Right lobe of liver (tissue), 6 donors: ENCODE measurements around the gene SUN3. TPM values are rescaled to one million over a fixed set of nuclear protein-coding genes. Genes with fewer than 3 reads are reported as not detected.
"Not testable (repeated sequence)": the region's sequence is repeated elsewhere in the genome, so short reads cannot be mapped to it uniquely, and the experiment has no call there.

Experiments
- ATAC-seq, 4 donors: fragments of 200-7000 bp; cut with Tn5 transposase; one replicate each; pipeline ENCODE4 v1.9.1; 2020; ENCODE audit warnings: mild to moderate bottlenecking in 4 of 4, moderate library complexity in 4 of 4
- DNase-seq, 3 donors: peaks; one replicate each; pipeline ENCODE4 v3.0.0-alpha.2; 2020
- H3K27ac ChIP-seq, 3 donors: fragments of 200-600 bp; one replicate each; pipeline ENCODE4 v1.8.0; 2022
- H3K27me3 ChIP-seq, 2 donors: fragments of 200-600 bp; one replicate each; pipeline ENCODE4 v1.8.0; 2022
- H3K36me3 ChIP-seq, 4 donors: fragments of 200-600 bp; sonication (generic) in 1 of 4; one replicate each; pipeline versions ENCODE4 v1.5.1 to v1.8.0; 2017 to 2022; ENCODE audit warnings: control low read depth in 1 of 4
- H3K4me1 ChIP-seq, 4 donors: fragments of 200-600 bp; sonication (generic) in 1 of 4; one replicate each; pipeline versions ENCODE4 v1.5.1 to v1.8.0; 2017 to 2022; ENCODE audit warnings: control low read depth in 1 of 4
- H3K4me3 ChIP-seq, 3 donors: fragments of 200-600 bp; one replicate each; pipeline ENCODE4 v1.8.0; 2022
- H3K9me3 ChIP-seq, 4 donors: fragments of 200-600 bp; sonication (generic) in 1 of 4; one replicate each; pipeline versions ENCODE4 v1.5.1 to v1.8.0; 2017 to 2022; ENCODE audit warnings: control low read depth in 1 of 4
- CTCF ChIP-seq, 4 donors: fragments of 200-600 bp in 3 of 4; fragments of 450-650 bp in 1 of 4; IDR thresholded peaks; one replicate each; pipeline versions ENCODE4 v1.5.1 to v1.8.0; 2016 to 2022; ENCODE audit warnings: antibody characterized with exemption in 4 of 4, mild to moderate bottlenecking in 2 of 4
- POLR2A ChIP-seq: fragments of 450-650 bp; IDR thresholded peaks from one replicate; pipeline ENCODE4 v1.6.1; 2017; ENCODE audit warnings: antibody characterized with exemption, mild to moderate bottlenecking
- WGBS: methylation state at CpG from one replicate; pipeline ENCODE4 v1.1.6; 2018; ENCODE audit warnings: low coverage, low lambda C conversion rate; ENCODE audit not compliant: insufficient coverage; ENCODE audit errors: missing lambda C conversion rate; 5-methylcytosine and 5-hydroxymethylcytosine counted together
- intact Hi-C, 2 donors: fragments of 100-400 bp; cut with DNase I; formaldehyde crosslinking; loops; one replicate each; pipeline versions ENCODE4 v1.11.2 to v1.14.1; 2022
- total RNA-seq, 6 experiments: library from RNA; depleted of rRNA in 2 of 6; stranded (reverse); fragments of >200 nt in 2 of 6; fragmentation: NEBNext Ultra II Directional in 3 of 6; extraction: Animal tissue kit (Norgen Biotek cat#: 25700) in 3 of 6; gene quantifications; one replicate each; pipeline versions ENCODE4 v1.1.0 to v1.2.4, GENCODE V29; 2016 to 2023
- donor health status: DM: no; HTN: yes; CAD: no.
- donor health status: DM: no; HTN: no; CAD: no.
- donor health status: DM: no; HTN: no; CAD: no.
- donor health status: DM: no; HTN: yes; CAD: no.
- donor health status: DM: no; HTN: yes; CAD: no.

The SUN3 gene
- total RNA-seq, 6 experiments from 2014 or later = not detected

DNA sequence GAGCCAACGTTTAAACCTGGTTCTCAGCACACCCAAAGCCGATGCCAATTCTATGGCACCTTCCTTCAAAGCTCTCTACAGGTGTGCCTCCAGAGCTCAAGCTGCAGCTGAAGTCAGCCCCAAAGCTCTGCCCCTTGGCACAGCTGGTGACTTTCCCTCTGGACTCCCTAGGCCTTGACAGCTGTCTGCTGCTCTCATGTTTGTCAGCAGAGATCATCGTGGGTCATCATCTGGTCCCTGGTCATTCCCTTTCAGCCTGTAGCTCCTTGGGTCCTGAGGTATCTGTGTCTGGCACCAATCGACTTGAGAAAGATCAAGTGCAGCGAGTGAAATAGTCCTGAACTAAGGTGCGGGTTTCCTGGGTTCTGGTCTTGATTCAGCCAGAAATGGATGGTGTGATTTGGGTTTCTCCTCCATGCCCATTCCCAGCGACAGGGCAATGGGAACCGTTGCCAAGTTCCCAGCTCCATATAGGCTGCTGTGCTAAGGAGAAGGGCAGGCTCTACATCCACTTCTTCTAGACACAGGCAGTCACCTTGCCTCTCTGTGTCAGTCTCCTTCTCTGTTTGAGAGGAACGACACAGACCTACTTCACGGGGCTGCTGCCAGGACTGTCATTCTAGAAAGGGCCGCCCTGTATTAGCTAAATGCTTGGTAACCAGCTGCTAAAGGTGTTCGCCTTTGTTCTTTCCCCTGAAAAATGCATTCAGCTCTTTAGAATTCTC lies 84.2 kb downstream of the SUN3 start:
- H3K9me3 ChIP-seq = no peaks in the 10 kb centered on the region
- no peak for DNase-seq
- intact Hi-C loops = loop anchor here in 1 of 2 donors (5.0 kb wide), 1 partner anchor 163 kb away; no protein-coding TSS in a partner anchor
- H3K27ac ChIP-seq = no peak overlapping the region
- no peak for ATAC-seq
- H3K27me3 ChIP-seq = no peaks in the 10 kb centered on the region
- 46% methylated on average over 5 of the region's 12 CpGs for WGBS
- H3K4me3 ChIP-seq = no peak overlapping the region
- no peaks in the 10 kb centered on the region for H3K4me1 ChIP-seq
- H3K36me3 ChIP-seq = no peaks in the 10 kb centered on the region
- TF ChIP-seq POLR2A (no peak), CTCF (IDR thresholded peaks at IDR 0.05) (no peak)

DNA sequence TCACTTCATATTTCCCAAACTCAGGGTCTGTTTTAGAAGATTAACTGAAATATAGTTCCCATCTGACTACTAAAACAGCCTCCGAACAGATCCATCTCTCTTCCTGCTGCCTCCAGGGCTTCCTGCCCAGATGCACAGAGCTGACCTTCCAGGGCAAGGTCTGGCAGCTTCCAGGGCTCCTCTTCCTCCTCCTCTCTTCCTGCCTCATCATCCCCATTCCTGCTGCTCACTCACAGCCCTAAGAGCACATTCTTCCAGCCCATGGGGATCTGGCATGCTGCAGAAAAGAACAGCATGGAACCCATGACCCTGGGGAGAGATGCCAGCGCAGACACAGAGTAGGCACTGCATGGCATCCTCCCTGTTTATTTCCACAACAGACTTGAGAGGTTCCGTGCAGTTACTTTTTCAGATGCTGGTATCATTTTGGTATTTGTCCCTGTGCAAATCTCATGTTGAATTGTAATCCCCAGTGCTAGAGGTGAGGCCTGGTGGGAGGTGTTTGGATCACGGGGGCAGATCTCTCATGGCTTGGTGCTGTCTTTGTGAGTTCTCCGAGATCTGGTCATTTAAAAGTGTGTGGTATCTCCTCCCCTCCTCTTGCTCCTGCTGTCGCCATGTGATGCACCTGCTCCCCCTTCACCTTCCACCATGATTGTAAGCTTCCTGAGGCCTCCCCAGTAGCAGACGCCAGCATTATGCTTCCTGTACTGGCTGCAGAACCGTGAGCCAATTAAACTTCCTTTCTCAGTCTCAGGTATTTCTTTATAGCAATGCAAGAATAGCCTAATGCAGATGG lies 85.0 kb downstream of the SUN3 start:
- TF ChIP-seq POLR2A = no peak
- no peak for TF ChIP-seq CTCF (IDR thresholded peaks at IDR 0.05)
- intact Hi-C loops = no loop called here
- no peaks in the 10 kb centered on the region for H3K27me3 ChIP-seq
- H3K36me3 ChIP-seq = no peaks in the 10 kb centered on the region
- no peaks in the 10 kb centered on the region for H3K4me1 ChIP-seq
- H3K4me3 ChIP-seq = no peak overlapping the region
- peak in 1 of 4 donors; percentile 5 for ATAC-seq
- DNase-seq = no peak
- whole genome bisulfite sequencing = 71% methylated on average over 7 of the region's 8 CpGs
- H3K9me3 ChIP-seq = no peaks in the 10 kb centered on the region
- no peak overlapping the region for H3K27ac ChIP-seq

GRCh38 chr7:47942651-47943050 lies 86.3 kb downstream of the SUN3 start:
- H3K27me3 ChIP-seq, H3K4me3 ChIP-seq, intact Hi-C loops, DNase-seq, H3K36me3 ChIP-seq, H3K27ac ChIP-seq, H3K4me1 ChIP-seq, ATAC-seq, H3K9me3 ChIP-seq: not testable (repeated sequence)
- WGBS = 92% methylated on average over 8 of the region's 10 CpGs

DNA sequence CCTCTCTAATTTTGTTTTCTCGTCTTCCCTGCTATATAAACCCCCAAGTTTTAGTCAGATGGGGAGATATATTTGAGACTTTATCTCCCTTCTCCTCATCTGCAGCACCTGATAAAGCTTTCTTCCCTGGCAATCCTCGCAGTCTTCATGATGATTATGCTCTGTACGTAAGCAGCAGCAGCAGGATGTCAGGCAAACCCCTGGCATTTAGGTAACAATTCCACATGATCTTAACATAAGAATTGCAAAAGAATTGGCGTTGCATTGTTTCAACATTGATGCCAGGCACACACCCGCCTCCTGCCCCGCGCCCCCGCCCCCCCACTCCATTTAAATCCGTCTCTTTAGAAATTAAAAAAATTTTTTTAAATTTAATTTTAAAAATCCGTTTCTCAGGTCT lies 86.8 kb downstream of the SUN3 start:
- intact Hi-C loops = no loop called here
- no peak for ATAC-seq
- peak overlapping the region in 1 of 3 donors; percentile 25 for H3K27ac ChIP-seq
- H3K36me3 ChIP-seq = no peaks in the 10 kb centered on the region
- no peaks in the 10 kb centered on the region for H3K27me3 ChIP-seq
- WGBS = 68% methylated on average over 10 of the region's 10 CpGs
- no peaks in the 10 kb centered on the region for H3K9me3 ChIP-seq
- no peak for DNase-seq
- no peak for TF ChIP-seq POLR2A
- TF ChIP-seq CTCF (IDR thresholded peaks at IDR 0.05) = no peak
- no peaks in the 10 kb centered on the region for H3K4me1 ChIP-seq
- no peak overlapping the region for H3K4me3 ChIP-seq
